DOHH2 (cell line): Measurements from ENCODE around the gene VAMP4.

ENCODE experiments used
- EZH2phosphoT487 ChIP-seq: fragments of 200-600 bp; sonication (generic); IDR thresholded peaks from 2 replicates; pipeline ENCODE4 v1.6.1; 2017; ENCODE audit warnings: borderline replicate concordance, mild to moderate bottlenecking, antibody characterized with exemption, low read length, moderate library complexity, mixed read lengths
- TF ChIP-seq, protein P1 (sequence below): fragments of 200-600 bp; sonication (generic); IDR thresholded peaks from one replicate; pipeline ENCODE4 v1.5.1; 2014; ENCODE audit warnings: antibody characterized with exemption, mild to moderate bottlenecking, low read depth, low read length; ENCODE audit not compliant: poor library complexity, severe bottlenecking

DNA sequence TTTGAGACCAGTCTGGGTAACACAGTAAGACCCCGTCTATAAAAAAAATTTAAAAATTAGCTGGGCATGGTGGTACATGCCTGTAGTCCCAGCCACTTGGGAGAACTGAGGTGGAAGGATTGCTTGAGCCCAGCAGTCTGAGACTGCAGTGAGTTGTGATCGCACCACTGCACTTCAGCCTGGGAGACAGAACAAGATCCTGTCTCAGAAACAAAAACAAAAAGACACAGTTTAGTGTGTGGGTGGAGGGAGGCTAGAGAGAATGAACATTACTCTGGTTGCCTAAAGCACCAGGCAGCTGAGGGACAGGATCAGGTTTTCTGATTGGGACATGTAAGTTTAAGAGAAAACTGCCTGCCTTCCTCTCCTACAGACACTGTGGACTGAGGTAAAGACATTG is 42.3 kb downstream of the VAMP4 start:
- TF ChIP-seq, protein P1, sequence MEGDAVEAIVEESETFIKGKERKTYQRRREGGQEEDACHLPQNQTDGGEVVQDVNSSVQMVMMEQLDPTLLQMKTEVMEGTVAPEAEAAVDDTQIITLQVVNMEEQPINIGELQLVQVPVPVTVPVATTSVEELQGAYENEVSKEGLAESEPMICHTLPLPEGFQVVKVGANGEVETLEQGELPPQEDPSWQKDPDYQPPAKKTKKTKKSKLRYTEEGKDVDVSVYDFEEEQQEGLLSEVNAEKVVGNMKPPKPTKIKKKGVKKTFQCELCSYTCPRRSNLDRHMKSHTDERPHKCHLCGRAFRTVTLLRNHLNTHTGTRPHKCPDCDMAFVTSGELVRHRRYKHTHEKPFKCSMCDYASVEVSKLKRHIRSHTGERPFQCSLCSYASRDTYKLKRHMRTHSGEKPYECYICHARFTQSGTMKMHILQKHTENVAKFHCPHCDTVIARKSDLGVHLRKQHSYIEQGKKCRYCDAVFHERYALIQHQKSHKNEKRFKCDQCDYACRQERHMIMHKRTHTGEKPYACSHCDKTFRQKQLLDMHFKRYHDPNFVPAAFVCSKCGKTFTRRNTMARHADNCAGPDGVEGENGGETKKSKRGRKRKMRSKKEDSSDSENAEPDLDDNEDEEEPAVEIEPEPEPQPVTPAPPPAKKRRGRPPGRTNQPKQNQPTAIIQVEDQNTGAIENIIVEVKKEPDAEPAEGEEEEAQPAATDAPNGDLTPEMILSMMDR: no peak
- no peak for TF ChIP-seq EZH2phosphoT487
